ENCODE measurements around the gene TCP10L. TPM values are rescaled to one million over a fixed set of nuclear protein-coding genes. Genes with fewer than 3 reads are reported as not detected.
"Not testable (repeated sequence)": the region's sequence is repeated elsewhere in the genome, so short reads cannot be mapped to it uniquely, and the experiment has no call there.

The TCP10L gene
- total and polyA plus RNA-seq, 2 of the 4 experiments (the other 2 are of a cell fraction) = 0.09 TPM; not detected in 1

DNA sequence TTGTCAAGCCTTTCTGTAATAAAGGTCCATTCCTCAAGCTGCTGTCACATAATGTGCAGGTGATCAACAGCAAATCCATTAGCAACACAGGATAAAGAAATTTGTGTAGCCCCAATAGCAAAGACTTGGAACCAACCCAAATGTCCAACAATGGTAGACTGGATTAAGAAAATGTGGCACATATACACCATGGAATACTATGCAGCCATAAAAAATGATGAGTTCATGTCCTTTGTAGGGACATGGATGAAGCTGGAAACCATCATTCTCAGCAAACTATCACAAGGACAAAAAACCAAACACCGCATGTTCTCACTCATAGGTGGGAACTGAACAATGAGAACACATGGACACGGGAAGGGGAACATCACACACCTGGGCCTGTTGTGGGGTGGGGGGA is 42.3 kb downstream of the TCP10L start:
- H4K91ac ChIP-seq (ENCODE audit: insufficient read depth, low read depth, low read length); H3K27me3 ChIP-seq (ENCODE audit: control insufficient read depth, insufficient read depth, low read length); H3K4ac ChIP-seq (ENCODE audit: low read depth, low read length); H2BK20ac ChIP-seq (ENCODE audit: low read depth, low read length); H2BK15ac ChIP-seq (ENCODE audit: low read depth, low read length); H3K4me2 ChIP-seq (ENCODE audit: low read depth, low read length); H3K9me3 ChIP-seq (ENCODE audit: control insufficient read depth, insufficient read depth, low read length); H4K8ac ChIP-seq (ENCODE audit: low read depth in 2 of 2, low read length in 2 of 2); H2AK9ac ChIP-seq (replicated peaks; ENCODE audit: low read depth, low read length, poor library complexity); BruUV-seq (replicated peaks); H3K36me3 ChIP-seq (ENCODE audit: control insufficient read depth, insufficient read depth, low read length); H4K5ac ChIP-seq (ENCODE audit: low read depth, low read length); H3K9me1 ChIP-seq (ENCODE audit: insufficient read depth, low read length); H3K4me3 ChIP-seq (ENCODE audit: insufficient read depth, low read depth, low read length); H3K4me1 ChIP-seq (ENCODE audit: control insufficient read depth, insufficient read depth, low read length); ATAC-seq (ENCODE audit: low read depth); DNase-seq; H3K56ac ChIP-seq (ENCODE audit: extremely low read depth, insufficient read depth, low read length); H2BK5ac ChIP-seq (ENCODE audit: low read depth, low read length, poor library complexity, severe bottlenecking); H3K27ac ChIP-seq (ENCODE audit: insufficient read depth, low read length); POLR2A ChIA-PET (ENCODE audit: unreplicated experiment); intact Hi-C loops (cut with micrococcal nuclease); CTCF ChIA-PET; dilution Hi-C loops (cut with HindIII; ENCODE audit: low sequenced_read_pairs, unreplicated experiment); H2BK120ac ChIP-seq (ENCODE audit: low read depth, low read length); H3K79me1 ChIP-seq (ENCODE audit: low read depth in 1 of 2, low read length in 2 of 2); H3K23ac ChIP-seq (ENCODE audit: low read depth, low read length); H4K20me1 ChIP-seq (ENCODE audit: insufficient read depth, low read length); in situ Hi-C loops (cut with MboI; ENCODE audit: low sequenced_read_pairs); H2AFZ ChIP-seq (replicated peaks; ENCODE audit: low read length, poor library complexity); H3K18ac ChIP-seq (ENCODE audit: low read depth, low read length); H3K14ac ChIP-seq (replicated peaks; ENCODE audit: low read depth, low read length); H3K9ac ChIP-seq (ENCODE audit: low read depth, low read length); H2AK5ac ChIP-seq (ENCODE audit: low read depth, low read length): not testable (repeated sequence)
- WGBS, 2 experiments (ENCODE audit: extremely low coverage in 2 of 2, insufficient read length in 1 of 2) = no CpG with 5 or more reads among the region's 2 CpGs

Measured in IMR-90 (cell line).